ENCODE results near the gene DTNA. TPM values are rescaled to one million over a fixed set of nuclear protein-coding genes. Genes with fewer than 3 reads are reported as not detected.

DTNA gene
- total RNA-seq, 1 experiment from 2014 or later: 10.4 TPM

- intact Hi-C loops (cut with micrococcal nuclease; ENCODE audit: unreplicated experiment): no loop called here
- H3K27me3 Mint-ChIP-seq (ENCODE audit: insufficient read depth, unreplicated experiment): no peaks in the 10 kb centered on the region
- TF ChIP-seq CTCF (IDR thresholded peaks at IDR 0.05; ENCODE audit: insufficient read depth in 1 of 2, low read depth in 1 of 2, low read length in 1 of 2, severe bottlenecking in 1 of 2, unreplicated experiment in 1 of 2): no peak
- Histone ChIP-seq H3K36me3 (ENCODE audit: control insufficient read depth, insufficient read depth, low read length) (no peaks in the 10 kb centered on the region), H3K4me3 (ENCODE audit: low read depth, low read length) (no peak overlapping the region), H3K9me3 (no peaks in the 10 kb centered on the region), H3K27me3 (replicated peaks; ENCODE audit: control insufficient read depth, insufficient read depth, low read length) (no peaks in the 10 kb centered on the region), H3K4me1 (no peaks in the 10 kb centered on the region)
- H3K9me3 Mint-ChIP-seq (ENCODE audit: unreplicated experiment): no peaks in the 10 kb centered on the region
- DNase-seq: no peak
- H3K27ac Mint-ChIP-seq (ENCODE audit: unreplicated experiment): no peak overlapping the region
- ChIA-PET POLR2A (no interaction called here), CTCF (no interaction called here)
- no peaks in the 10 kb centered on the region for H3K4me1 Mint-ChIP-seq (ENCODE audit: low read depth, unreplicated experiment)
- H3K4me3 Mint-ChIP-seq (ENCODE audit: unreplicated experiment): no peak overlapping the region
- no TSS peak for BruUV-seq (replicated peaks)
- no peaks in the 10 kb centered on the region for H3K36me3 Mint-ChIP-seq (ENCODE audit: insufficient read depth, unreplicated experiment)
Measured at GRCh38 chr18:34863702-34864101, 153.6 kb downstream of the DTNA start.

GRCh38 chr18:34864836-34865497, 154.9 kb downstream of the DTNA start:
- Histone ChIP-seq H3K27me3 (replicated peaks; ENCODE audit: control insufficient read depth, insufficient read depth, low read length) (no peaks in the 10 kb centered on the region), H3K4me3 (ENCODE audit: low read depth, low read length) (no peak overlapping the region), H3K36me3 (ENCODE audit: control insufficient read depth, insufficient read depth, low read length) (no peaks in the 10 kb centered on the region), H3K4me1 (no peaks in the 10 kb centered on the region), H3K9me3 (no peaks in the 10 kb centered on the region)
- DNase-seq: no peak
- Mint-ChIP-seq H3K4me1 (ENCODE audit: low read depth, unreplicated experiment) (no peaks in the 10 kb centered on the region), H3K36me3 (ENCODE audit: insufficient read depth, unreplicated experiment) (no peaks in the 10 kb centered on the region), H3K27me3 (ENCODE audit: insufficient read depth, unreplicated experiment) (no peaks in the 10 kb centered on the region), H3K4me3 (ENCODE audit: unreplicated experiment) (no peak overlapping the region), H3K9me3 (ENCODE audit: unreplicated experiment) (no peaks in the 10 kb centered on the region), H3K27ac (ENCODE audit: unreplicated experiment) (no peak overlapping the region)
- no peak for TF ChIP-seq CTCF (IDR thresholded peaks at IDR 0.05; ENCODE audit: insufficient read depth in 1 of 2, low read depth in 1 of 2, low read length in 1 of 2, severe bottlenecking in 1 of 2, unreplicated experiment in 1 of 2)
- CTCF ChIA-PET: no interaction called here
- POLR2A ChIA-PET: no interaction called here
- no TSS peak for BruUV-seq (replicated peaks)
- intact Hi-C loops (cut with micrococcal nuclease; ENCODE audit: unreplicated experiment): loop anchor here (5.0 kb wide), 1 partner anchor 277 kb away; no protein-coding TSS in a partner anchor

- no peak for DNase-seq
- intact Hi-C loops (cut with micrococcal nuclease; ENCODE audit: unreplicated experiment): loop anchor here (5.0 kb wide), 1 partner anchor 276 kb away; no protein-coding TSS in a partner anchor
- Mint-ChIP-seq H3K9me3 (ENCODE audit: unreplicated experiment) (no peaks in the 10 kb centered on the region), H3K36me3 (ENCODE audit: insufficient read depth, unreplicated experiment) (no peaks in the 10 kb centered on the region), H3K27ac (ENCODE audit: unreplicated experiment) (no peak overlapping the region), H3K4me1 (ENCODE audit: low read depth, unreplicated experiment) (no peaks in the 10 kb centered on the region), H3K4me3 (ENCODE audit: unreplicated experiment) (no peak overlapping the region), H3K27me3 (ENCODE audit: insufficient read depth, unreplicated experiment) (no peaks in the 10 kb centered on the region)
- Histone ChIP-seq H3K9me3 (no peaks in the 10 kb centered on the region), H3K36me3 (ENCODE audit: control insufficient read depth, insufficient read depth, low read length) (no peaks in the 10 kb centered on the region), H3K27me3 (replicated peaks; ENCODE audit: control insufficient read depth, insufficient read depth, low read length) (no peaks in the 10 kb centered on the region), H3K4me1 (no peaks in the 10 kb centered on the region), H3K4me3 (ENCODE audit: low read depth, low read length) (no peak overlapping the region)
- no TSS peak for BruUV-seq (replicated peaks)
- no peak for TF ChIP-seq CTCF (IDR thresholded peaks at IDR 0.05; ENCODE audit: insufficient read depth in 1 of 2, low read depth in 1 of 2, low read length in 1 of 2, severe bottlenecking in 1 of 2, unreplicated experiment in 1 of 2)
- POLR2A ChIA-PET: no interaction called here
- CTCF ChIA-PET: no interaction called here
Measured at GRCh38 chr18:34866310-34866709, 156.2 kb downstream of the DTNA start.
